B cell (primary cell): ENCODE measurements around the gene PSMG4.

Source experiments
- CTCF ChIP-seq: fragments of 200-600 bp; IDR thresholded peaks from one replicate; pipeline ENCODE4 v1.8.0; 2022; ENCODE audit warnings: antibody characterized with exemption, mild to moderate bottlenecking
- EZH2 ChIP-seq: IDR thresholded peaks from 2 replicates; pipeline ENCODE4 v1.6.1; 2012; ENCODE audit warnings: borderline replicate concordance, low read depth, mild to moderate bottlenecking, moderate library complexity, low read length; ENCODE audit not compliant: insufficient read depth, poor library complexity, severe bottlenecking

DNA sequence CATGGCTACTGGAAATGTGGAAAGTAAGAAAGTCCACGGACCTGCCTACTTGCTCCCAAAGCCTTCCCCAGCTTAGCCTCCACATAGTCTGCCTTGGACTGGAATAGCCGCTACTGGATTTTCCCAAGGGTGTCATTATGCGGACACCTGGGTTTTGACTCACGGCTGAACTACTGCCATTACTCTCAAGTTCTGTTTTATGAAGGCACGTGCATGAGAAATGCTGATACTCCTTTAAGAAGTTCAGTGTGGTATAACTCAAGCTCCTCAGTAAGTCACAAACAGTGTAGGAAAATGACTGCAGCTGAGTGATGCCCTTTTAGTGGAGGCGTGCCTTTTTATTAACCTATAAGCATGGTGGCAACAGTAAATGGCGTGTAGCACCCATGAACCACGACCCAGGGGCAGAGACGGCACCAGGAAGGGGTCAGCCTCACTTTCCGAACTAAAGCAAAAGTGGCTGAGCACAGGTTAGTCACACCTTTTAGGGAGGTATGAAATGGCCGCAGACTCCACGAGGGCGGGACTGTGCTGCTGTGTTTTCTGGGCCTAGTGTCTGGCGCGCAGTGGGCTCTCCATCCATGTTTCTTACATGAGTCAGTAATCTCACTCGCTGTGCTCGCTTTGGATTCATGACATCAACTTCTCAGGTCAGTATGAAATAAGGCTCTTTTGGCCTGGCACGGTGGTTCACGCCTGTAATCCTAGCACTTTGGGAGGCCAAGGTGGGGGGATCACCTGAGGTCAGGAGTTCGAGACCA, 23.9 kb downstream of the PSMG4 start:
- TF ChIP-seq CTCF: no peak
- TF ChIP-seq EZH2: no peak
